T-cell (primary cell): ENCODE data around the gene AHNAK. TPM values are rescaled to one million over a fixed set of nuclear protein-coding genes. Genes with fewer than 3 reads are reported as not detected.

Experiments
- ATAC-seq, 4 experiments: fragments of 200-7000 bp in 3 of 4; fragments of 150-1000 bp in 1 of 4; cut with Tn5 transposase; replicated peaks in 1 of 4; 1 replicate in 3 of 4; 2 replicates in 1 of 4; pipeline ENCODE4 v1.10.0; 2021; ENCODE audit warnings: moderate library complexity in 3 of 4, mild to moderate bottlenecking in 2 of 4, moderate number of reproducible peaks in 1 of 4
- CTCF ChIA-PET, 2 donors: fragments of 300-600 bp; sonication (Branson Sonifier 250); formaldehyde crosslinking; loops; one replicate each; lab custom pipeline; 2022; ENCODE audit warnings: antibody characterized with exemption in 2 of 2; lab: Charles Lee
- POLR2A ChIA-PET, 2 donors: fragments of 300-600 bp; sonication (Branson Sonifier 250); formaldehyde crosslinking; loops; one replicate each; lab custom pipeline; 2022; ENCODE audit warnings: antibody characterized with exemption in 2 of 2; lab: Charles Lee
- DNase-seq, 35 experiments: peaks; one replicate each; pipeline versions ENCODE4 v3.0.0 to v3.0.0-alpha.2; 2013 to 2023
- H3K27ac ChIP-seq: one replicate; pipeline ENCODE4 v1.5.1; 2013; ENCODE audit warnings: low read length
- H3K27me3 ChIP-seq, 2 experiments: replicated peaks in 1 of 2; 1 replicate in 1 of 2; 2 replicates in 1 of 2; pipeline versions ENCODE4 v1.6.1 to v1.7.0; 2013; ENCODE audit warnings: low read length in 1 of 2, mixed read lengths in 1 of 2; ENCODE audit not compliant: control insufficient read depth in 2 of 2, insufficient read depth in 2 of 2; ENCODE audit errors: extremely low read depth in 1 of 2
- H3K36me3 ChIP-seq, 2 donors: 1 replicate in 1 of 2; 2 replicates in 1 of 2; pipeline versions ENCODE4 v1.6.1 to v1.7.0; 2013; ENCODE audit warnings: low read length in 1 of 2; ENCODE audit not compliant: control insufficient read depth in 2 of 2, insufficient read depth in 1 of 2; ENCODE audit errors: extremely low read depth in 1 of 2
- H3K4me1 ChIP-seq, 2 experiments: 1 replicate in 1 of 2; 2 replicates in 1 of 2; pipeline versions ENCODE4 v1.6.1 to v1.7.0; 2013; ENCODE audit warnings: low read length in 2 of 2, mixed read lengths in 1 of 2; ENCODE audit not compliant: insufficient read depth in 2 of 2, control insufficient read depth in 1 of 2; ENCODE audit errors: extremely low read depth in 1 of 2
- H3K4me3 ChIP-seq, 2 donors: 1 replicate in 1 of 2; 2 replicates in 1 of 2; pipeline versions ENCODE4 v1.5.1 to v1.7.0; 2013; ENCODE audit warnings: mild to moderate bottlenecking in 2 of 2, low read length in 1 of 2, moderate library complexity in 1 of 2; ENCODE audit not compliant: control insufficient read depth in 1 of 2; ENCODE audit errors: extremely low read depth in 1 of 2
- H3K9me3 ChIP-seq: 2 replicates; pipeline ENCODE4 v1.7.0; 2013
- H3K27ac Mint-ChIP-seq, 2 donors: one replicate each; pipeline ENCODE4 v1.8.0; 2020 to 2021; ENCODE audit warnings: mild to moderate bottlenecking in 2 of 2, mixed read lengths in 2 of 2
- H3K27me3 Mint-ChIP-seq, 2 donors: one replicate each; pipeline ENCODE4 v1.8.0; 2021 to 2022; ENCODE audit warnings: mixed read lengths in 2 of 2
- H3K36me3 Mint-ChIP-seq: one replicate; pipeline ENCODE4 v1.8.0; 2021; ENCODE audit warnings: mixed read lengths
- H3K4me1 Mint-ChIP-seq, 3 donors: one replicate each; pipeline ENCODE4 v1.8.0; 2020 to 2022; ENCODE audit warnings: mixed read lengths in 3 of 3, mild to moderate bottlenecking in 1 of 3
- H3K4me3 Mint-ChIP-seq, 3 donors: one replicate each; pipeline ENCODE4 v1.8.0; 2020 to 2022; ENCODE audit warnings: mild to moderate bottlenecking in 3 of 3, mixed read lengths in 3 of 3, moderate library complexity in 3 of 3
- H3K9me3 Mint-ChIP-seq, 3 donors: one replicate each; pipeline ENCODE4 v1.8.0; 2020 to 2022; ENCODE audit warnings: mixed read lengths in 3 of 3
- WGBS: methylation state at CpG from one replicate; pipeline ENCODE4 v1.1.5; 2013; ENCODE audit warnings: missing lambda C conversion rate; ENCODE audit not compliant: insufficient coverage; 5-methylcytosine and 5-hydroxymethylcytosine counted together
- total RNA-seq, 35 experiments: library from RNA in 6 of 35; stranded (reverse) in 6 of 35; fragments of 120-200 nt in 1 of 35; gene quantifications; one replicate each; pipeline versions ENCODE4 v1.2.1 to v1.2.4 and lab custom pipeline; 2013 to 2026

Gene AHNAK
- total RNA-seq, 5 donors from 2014 or later (not counting 1 experiment from before 2014, with no cell fraction given) = 267 to 636 (median 395) TPM

DNA sequence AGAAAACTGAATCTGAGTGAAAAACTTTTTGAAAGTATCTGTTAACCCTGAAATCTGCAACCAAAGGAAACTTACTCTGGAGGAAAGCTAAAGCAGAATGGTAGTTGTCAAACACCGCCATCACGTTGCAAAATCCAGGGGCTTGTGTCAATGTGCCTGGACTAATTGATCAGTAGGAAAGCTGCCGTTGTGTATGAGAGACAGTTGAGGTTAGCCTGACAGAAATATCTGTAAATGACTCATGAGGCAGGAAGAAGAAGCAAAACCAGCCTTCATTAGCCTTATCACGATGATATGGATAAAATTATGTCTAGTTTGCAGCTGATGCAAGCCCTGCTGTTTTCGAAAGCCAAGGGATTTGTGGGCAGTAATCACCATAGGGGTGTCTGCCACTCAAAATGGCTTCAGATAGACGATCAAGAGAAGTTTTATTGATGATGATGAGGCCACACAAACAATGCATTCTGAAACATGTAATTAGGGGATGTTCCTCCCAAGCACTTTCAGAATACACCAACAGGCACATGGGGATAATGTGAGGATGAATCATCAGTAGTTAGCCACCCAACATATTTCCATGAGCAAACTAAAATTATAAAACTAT, 118.9 kb downstream of the AHNAK start:
- 86% methylated on average over 2 of the region's 6 CpGs for WGBS
- Histone ChIP-seq H3K27me3 (peaks cover 0 to 5% of the 10 kb centered on the region in 2 experiments), H3K4me1 (peaks cover 16 to 24% of the 10 kb centered on the region in 2 experiments), H3K9me3 (no peaks in the 10 kb centered on the region), H3K27ac (peak overlapping the region; percentile 16), H3K36me3 (no peaks in the 10 kb centered on the region), H3K4me3 (no peak overlapping the region)
- peaks cover 30 to 67% (median 49%) of the 10 kb centered on the region in 3 donors for H3K4me1 Mint-ChIP-seq
- peak overlapping the region; percentile 8 to 60 (median 21) for H3K4me3 Mint-ChIP-seq
- ChIA-PET POLR2A (interaction anchor here in 1 of 2 donors (0.5 kb wide), 1 partner anchor 86 kb away, joined by 3 read pairs; no protein-coding TSS in a partner anchor), CTCF (interaction anchor here in 1 of 2 donors (0.6 to 1.6 kb wide), 4 partner anchors 52 to 133 kb away, joined by 3 to 5 read pairs (median 4); no protein-coding TSS in a partner anchor)
- no peaks in the 10 kb centered on the region for H3K36me3 Mint-ChIP-seq
- no peaks in the 10 kb centered on the region for H3K9me3 Mint-ChIP-seq
- no peaks in the 10 kb centered on the region for H3K27me3 Mint-ChIP-seq
- H3K27ac Mint-ChIP-seq = peak overlapping the region; percentile 55 to 91
- DNase-seq (no peak), ATAC-seq (peak in 1 of 4 experiments; percentile 17)

DNA sequence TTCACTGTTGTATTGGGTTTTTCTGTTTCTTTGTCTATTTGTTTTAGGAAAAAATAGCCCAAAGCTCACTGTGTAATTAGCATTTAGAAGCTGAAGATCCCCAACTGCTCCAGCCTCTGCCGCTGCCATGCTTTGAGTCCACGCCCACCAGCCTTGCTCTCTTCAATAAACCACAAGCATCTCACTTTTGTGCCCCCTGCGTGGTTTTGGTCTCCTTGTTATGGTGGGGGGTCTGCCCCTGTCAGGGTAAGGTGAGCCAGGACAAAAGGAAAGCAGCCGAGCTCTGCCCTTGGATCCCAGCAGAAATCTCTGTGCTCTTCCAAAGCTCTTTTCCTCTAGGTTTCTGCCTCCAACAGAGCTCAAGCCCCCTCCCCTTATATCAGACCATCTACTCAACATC, 123.6 kb downstream of the AHNAK start:
- Histone ChIP-seq H3K27ac (no peak overlapping the region), H3K36me3 (no peaks in the 10 kb centered on the region), H3K27me3 (peaks cover 0 to 5% of the 10 kb centered on the region in 2 experiments), H3K9me3 (no peaks in the 10 kb centered on the region), H3K4me3 (no peak overlapping the region), H3K4me1 (peaks cover 14 to 24% of the 10 kb centered on the region in 2 experiments)
- Mint-ChIP-seq H3K36me3 (no peaks in the 10 kb centered on the region), H3K27me3 (no peaks in the 10 kb centered on the region), H3K9me3 (no peaks in the 10 kb centered on the region), H3K4me1 (peaks cover 22 to 29% (median 24%) of the 10 kb centered on the region in 3 donors), H3K27ac (no peak overlapping the region), H3K4me3 (no peak overlapping the region)
- no peak for ATAC-seq
- DNase-seq = no peak
- ChIA-PET CTCF (interaction anchor here (0.6 to 1.2 kb wide), 5 partner anchors 24 to 483 kb away, joined by 3 to 6 read pairs (median 3); no protein-coding TSS in a partner anchor), POLR2A (interaction anchor here in 1 of 2 donors (0.6 kb wide), 2 partner anchors 17 to 168 kb away, joined by 3 to 16 read pairs; partner anchors contain the start of gene TUT1)
- 86% methylated on average over 1 of the region's 4 CpGs for WGBS

DNA sequence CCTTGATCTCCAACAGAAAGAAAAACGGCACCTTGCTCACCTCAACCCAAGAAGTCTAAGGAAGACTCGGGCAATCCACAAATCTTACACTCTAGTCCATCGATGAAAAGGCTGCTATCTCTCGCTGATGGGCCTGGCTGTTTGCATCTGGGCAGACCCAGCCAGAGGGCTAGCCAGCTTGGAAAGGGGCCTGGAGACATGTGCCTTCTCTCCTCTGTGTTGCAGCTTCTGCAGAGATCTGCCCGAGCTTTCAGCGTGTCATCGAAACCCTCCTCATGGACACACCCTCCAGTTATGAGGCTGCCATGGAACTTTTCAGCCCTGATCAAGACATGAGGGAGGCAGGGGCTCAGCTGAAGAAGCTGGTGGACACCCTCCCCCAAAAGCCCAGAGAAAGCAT, 124.6 kb downstream of the AHNAK start:
- ChIA-PET POLR2A (interaction anchor here (0.5 to 0.6 kb wide), 2 partner anchors 33 to 40 kb away, joined by 3 to 7 read pairs; no protein-coding TSS in a partner anchor), CTCF (interaction anchor here (0.6 to 0.9 kb wide), 5 partner anchors 75 to 1935 kb away, joined by 3 to 5 read pairs (median 3); no protein-coding TSS in a partner anchor)
- Histone ChIP-seq H3K36me3 (no peaks in the 10 kb centered on the region), H3K4me3 (no peak overlapping the region), H3K27me3 (peaks cover 0 to 5% of the 10 kb centered on the region in 2 experiments), H3K4me1 (peaks cover 8 to 16% of the 10 kb centered on the region in 2 experiments), H3K27ac (no peak overlapping the region), H3K9me3 (no peaks in the 10 kb centered on the region)
- whole genome bisulfite sequencing = 88% methylated on average over 6 of the region's 7 CpGs
- no peak for ATAC-seq
- DNase-seq = no peak
- Mint-ChIP-seq H3K9me3 (no peaks in the 10 kb centered on the region), H3K4me1 (peaks cover 14 to 19% (median 15%) of the 10 kb centered on the region in 3 donors), H3K36me3 (no peaks in the 10 kb centered on the region), H3K27me3 (no peaks in the 10 kb centered on the region), H3K4me3 (no peak overlapping the region), H3K27ac (no peak overlapping the region)

DNA sequence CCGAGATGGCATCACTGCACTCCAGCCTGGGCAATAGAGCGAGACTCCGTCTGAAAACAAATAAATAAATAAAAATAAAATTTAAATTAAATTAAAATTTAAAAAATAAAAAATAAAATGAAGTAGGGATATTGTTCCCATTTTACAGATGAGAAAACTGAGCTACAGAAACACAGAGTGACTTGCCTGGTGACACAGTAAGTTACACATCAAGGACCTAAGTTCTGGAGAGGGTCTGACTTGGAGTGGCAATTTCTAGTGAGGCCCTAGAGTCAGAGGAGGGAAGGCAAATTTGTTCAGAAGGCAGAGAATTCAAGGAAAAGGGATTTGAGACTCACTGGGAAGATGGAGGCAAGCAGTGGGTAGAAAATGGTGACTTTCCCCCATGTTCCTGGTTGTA, 125.7 kb downstream of the AHNAK start:
- Mint-ChIP-seq H3K9me3 (no peaks in the 10 kb centered on the region), H3K4me3 (no peak overlapping the region), H3K4me1 (peaks cover 4 to 8% (median 5%) of the 10 kb centered on the region in 3 donors), H3K27me3 (no peaks in the 10 kb centered on the region), H3K36me3 (no peaks in the 10 kb centered on the region), H3K27ac (no peak overlapping the region)
- Histone ChIP-seq H3K4me1 (peaks cover 0 to 7% of the 10 kb centered on the region in 2 experiments), H3K27me3 (peaks cover 0 to 5% of the 10 kb centered on the region in 2 experiments), H3K9me3 (no peaks in the 10 kb centered on the region), H3K27ac (no peak overlapping the region), H3K4me3 (no peak overlapping the region), H3K36me3 (no peaks in the 10 kb centered on the region)
- ChIA-PET POLR2A (no interaction called here), CTCF (no interaction called here)
- ATAC-seq (no peak), DNase-seq (no peak)
- no CpG with 5 or more reads among the region's 3 CpGs for WGBS

DNA sequence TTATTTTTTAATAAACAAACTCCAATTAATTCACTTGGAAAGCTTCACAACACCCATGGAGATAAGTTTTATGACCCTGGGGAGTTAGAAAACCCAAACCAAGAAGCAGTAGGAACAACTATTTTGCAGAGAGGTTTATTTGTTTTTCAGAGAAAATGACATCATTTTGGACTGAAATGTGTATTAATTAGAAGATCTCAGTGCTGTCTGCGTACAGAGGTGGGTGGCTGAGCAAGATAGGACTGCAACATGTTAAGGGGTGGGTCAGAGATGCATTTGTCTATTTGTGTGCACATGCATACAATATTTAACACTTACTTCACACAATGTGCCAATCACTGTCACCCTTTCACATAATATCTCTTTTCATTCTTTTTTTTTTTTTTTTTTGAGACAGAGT, 126.7 kb downstream of the AHNAK start:
- peaks cover 0 to 6% of the 10 kb centered on the region in 2 experiments for H3K4me1 ChIP-seq
- Mint-ChIP-seq H3K4me3 (no peak overlapping the region), H3K4me1 (peaks cover 4 to 8% (median 5%) of the 10 kb centered on the region in 3 donors), H3K27me3 (no peaks in the 10 kb centered on the region), H3K9me3 (no peaks in the 10 kb centered on the region), H3K27ac (no peak overlapping the region), H3K36me3 (no peaks in the 10 kb centered on the region)
- POLR2A ChIA-PET = no interaction called here
- no peak for DNase-seq
- H3K27ac ChIP-seq = no peak overlapping the region
- no peaks in the 10 kb centered on the region for H3K36me3 ChIP-seq
- no peak overlapping the region for H3K4me3 ChIP-seq
- H3K27me3 ChIP-seq = peaks cover 0 to 8% of the 10 kb centered on the region in 2 experiments
- no peak for ATAC-seq
- CTCF ChIA-PET = no interaction called here
- no CpG with 5 or more reads among the region's 1 CpG for WGBS
- no peaks in the 10 kb centered on the region for H3K9me3 ChIP-seq

DNA sequence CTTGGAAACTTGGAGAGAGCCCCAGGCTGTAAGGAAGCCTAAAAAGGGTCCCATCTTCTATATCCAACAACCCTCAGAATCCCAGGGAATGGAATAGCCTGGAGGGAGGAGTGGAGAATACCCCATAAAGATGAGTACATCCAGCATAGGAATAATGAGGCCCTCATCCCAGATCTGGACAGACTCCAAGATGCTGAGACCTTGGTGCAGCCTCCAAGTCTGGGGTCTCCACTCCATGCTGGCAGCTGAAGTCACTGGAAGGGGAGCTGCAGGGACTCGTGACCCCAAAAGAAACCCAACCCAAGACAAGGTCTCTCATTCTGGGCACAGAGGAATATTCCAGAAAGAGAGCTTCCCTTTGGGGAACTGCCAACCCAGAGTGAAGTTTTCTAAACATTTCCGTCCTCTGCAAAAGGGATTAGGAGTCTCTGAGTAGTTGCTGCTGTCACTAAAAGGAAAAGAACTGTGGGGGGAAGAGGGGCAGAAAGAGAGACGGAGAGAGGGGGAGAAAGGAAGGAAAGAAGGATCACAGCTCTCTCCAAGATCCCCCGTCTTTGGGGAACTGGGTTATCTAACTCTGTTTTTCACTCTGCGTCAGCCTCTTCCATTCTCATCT, 127.2 kb downstream of the AHNAK start:
- DNase-seq (no peak), ATAC-seq (no peak)
- Histone ChIP-seq H3K27ac (no peak overlapping the region), H3K4me1 (peaks cover 0 to under 1% of the 10 kb centered on the region in 2 experiments), H3K9me3 (no peaks in the 10 kb centered on the region), H3K4me3 (no peak overlapping the region), H3K36me3 (no peaks in the 10 kb centered on the region), H3K27me3 (peaks cover 0 to 6% of the 10 kb centered on the region in 2 experiments)
- Mint-ChIP-seq H3K9me3 (no peaks in the 10 kb centered on the region), H3K27ac (no peak overlapping the region), H3K4me1 (peaks cover 0 to 2% (median under 1%) of the 10 kb centered on the region in 3 donors), H3K36me3 (no peaks in the 10 kb centered on the region), H3K27me3 (no peaks in the 10 kb centered on the region), H3K4me3 (no peak overlapping the region)
- POLR2A ChIA-PET = interaction anchor here in 1 of 2 donors (0.7 kb wide), 1 partner anchor 37 kb away, joined by 5 read pairs; no protein-coding TSS in a partner anchor
- no CpG with 5 or more reads among the region's 5 CpGs for WGBS
- CTCF ChIA-PET = no interaction called here
